Measurements from ENCODE around the gene SMARCC2. TPM values are rescaled to one million over a fixed set of nuclear protein-coding genes. Genes with fewer than 3 reads are reported as not detected.

SMARCC2 gene
- total RNA-seq, 6 experiments from 2014 or later: 72.1 to 99.8 (median 87.1) TPM

DNA sequence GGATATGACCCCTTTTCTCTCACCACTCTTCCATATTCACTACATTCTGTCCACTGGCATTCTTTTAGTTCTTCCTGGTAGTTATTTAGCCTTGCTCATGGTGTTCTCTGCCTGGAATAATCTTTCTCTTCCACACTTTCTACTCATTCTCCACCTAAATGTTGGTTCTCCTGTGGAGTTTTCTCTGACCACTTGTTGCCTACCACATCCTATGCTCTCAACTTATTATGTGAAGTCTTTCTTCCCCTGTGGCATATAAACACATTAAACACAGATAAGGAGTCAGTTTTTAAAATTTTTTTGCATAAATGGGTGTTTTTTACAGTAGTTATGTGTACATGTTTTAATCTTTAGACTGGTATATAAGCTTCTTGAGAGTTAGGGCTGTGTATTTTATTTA is 3.3 kb upstream of the SMARCC2 start:
- DNase-seq: no peak
- Mint-ChIP-seq H3K27ac (peak overlapping the region; percentile 79; the same call in 1 of the 2 replicates), H3K27me3 (ENCODE audit: insufficient read depth) (peaks cover 10% of the 10 kb centered on the region), H3K36me3 (ENCODE audit: low read depth) (peaks cover 7% of the 10 kb centered on the region), H3K4me1 (ENCODE audit: low read depth) (peaks cover 50% of the 10 kb centered on the region), H3K4me3 (no peak overlapping the region), H3K9me3 (0 out of 2 replicates have a peak, but pooled peaks cover 3% of the 10 kb centered on the region)
- no peak for TF ChIP-seq CTCF (IDR thresholded peaks at IDR 0.05)

GRCh38 chr12:56190695-56191155 is 1.4 kb upstream of the SMARCC2 start:
- 0 out of 2 replicates have a peak, but pooled peaks cover 3% of the 10 kb centered on the region for H3K9me3 Mint-ChIP-seq
- H3K4me3 Mint-ChIP-seq: peak overlapping the region; percentile 95
- H3K27ac Mint-ChIP-seq: peak overlapping the region; percentile 89
- DNase-seq: no peak
- no peak for TF ChIP-seq CTCF (IDR thresholded peaks at IDR 0.05)
- peaks cover 52% of the 10 kb centered on the region for H3K4me1 Mint-ChIP-seq (ENCODE audit: low read depth)
- H3K36me3 Mint-ChIP-seq (ENCODE audit: low read depth): peaks cover 13% of the 10 kb centered on the region
- H3K27me3 Mint-ChIP-seq (ENCODE audit: insufficient read depth): peaks cover 7% of the 10 kb centered on the region

DNA sequence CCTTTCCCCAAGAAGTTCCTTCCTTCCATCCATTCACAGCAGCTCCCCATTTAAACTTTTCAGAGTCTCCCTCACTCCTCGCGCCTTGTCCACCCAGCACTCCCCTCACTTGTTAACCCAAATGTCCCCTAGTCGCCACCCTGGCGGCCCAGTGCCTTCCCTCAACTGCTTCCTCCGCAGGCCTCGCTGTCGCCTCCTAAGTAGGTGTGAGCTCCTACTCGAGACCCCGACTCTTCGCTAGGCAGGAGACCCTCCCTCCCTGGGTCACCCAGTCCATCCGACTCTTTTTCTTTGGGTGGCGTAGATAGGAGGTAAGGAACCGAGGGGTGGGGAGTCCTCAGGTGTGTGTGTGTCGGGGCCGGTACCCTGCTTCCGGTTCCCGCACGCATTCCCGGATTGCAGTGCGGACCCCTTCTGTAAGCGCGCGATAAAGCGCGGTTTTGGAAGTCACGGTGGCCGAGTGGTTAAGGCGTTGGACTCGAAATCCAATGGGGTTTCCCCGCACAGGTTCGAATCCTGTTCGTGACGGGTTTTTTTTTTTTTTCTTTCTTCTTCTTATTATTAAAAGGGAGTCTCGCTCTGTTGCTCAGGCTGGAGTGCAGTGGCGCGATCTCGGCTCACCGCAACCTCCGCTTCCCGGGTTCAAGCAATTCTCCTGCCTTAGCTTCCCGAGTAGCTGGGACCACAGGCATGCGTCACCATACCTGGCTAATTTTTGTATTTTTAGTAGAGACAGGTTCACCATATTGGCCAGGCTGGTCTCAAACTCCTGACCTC is 823 bp upstream of the SMARCC2 start:
- Mint-ChIP-seq H3K27ac (peak overlapping the region; percentile 89), H3K4me3 (peak overlapping the region; percentile 95), H3K27me3 (ENCODE audit: insufficient read depth) (peaks cover 7% of the 10 kb centered on the region), H3K9me3 (0 out of 2 replicates have a peak, but pooled peaks cover 3% of the 10 kb centered on the region), H3K4me1 (ENCODE audit: low read depth) (peaks cover 52% of the 10 kb centered on the region), H3K36me3 (ENCODE audit: low read depth) (peaks cover 15% of the 10 kb centered on the region)
- DNase-seq: peak; percentile 77
- peak; percentile 53 for TF ChIP-seq CTCF (IDR thresholded peaks at IDR 0.05)

DNA sequence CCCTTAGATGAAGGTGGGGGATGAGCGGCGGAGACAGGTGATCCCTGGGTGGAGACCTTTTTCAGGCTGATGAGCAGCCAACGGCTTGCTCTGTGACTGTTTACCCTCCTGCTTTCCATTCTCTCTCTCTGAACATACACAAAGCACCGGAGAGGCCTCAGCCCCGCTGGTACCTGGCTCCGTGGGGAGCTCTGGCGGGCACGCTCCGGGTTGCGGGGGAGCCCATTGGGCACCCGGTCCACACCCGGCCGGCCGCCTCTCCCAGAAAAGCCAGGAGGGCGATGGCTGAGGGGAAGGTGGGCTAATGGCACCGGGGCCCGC is 545 bp downstream of the SMARCC2 start:
- DNase-seq: no peak
- peaks cover 43% of the 10 kb centered on the region for H3K4me1 Mint-ChIP-seq (ENCODE audit: low read depth)
- 0 out of 2 replicates have a peak, but pooled peaks cover 3% of the 10 kb centered on the region for H3K9me3 Mint-ChIP-seq
- no peak for TF ChIP-seq CTCF (IDR thresholded peaks at IDR 0.05)
- peaks cover 7% of the 10 kb centered on the region for H3K27me3 Mint-ChIP-seq (ENCODE audit: insufficient read depth)
- H3K27ac Mint-ChIP-seq: peak overlapping the region; percentile 80
- peaks cover 21% of the 10 kb centered on the region for H3K36me3 Mint-ChIP-seq (ENCODE audit: low read depth)
- peak overlapping the region; percentile 91 for H3K4me3 Mint-ChIP-seq

- 0 out of 2 replicates have a peak, but pooled peaks cover 3% of the 10 kb centered on the region for H3K9me3 Mint-ChIP-seq
- DNase-seq: no peak
- H3K36me3 Mint-ChIP-seq (ENCODE audit: low read depth): peaks cover 21% of the 10 kb centered on the region
- H3K27me3 Mint-ChIP-seq (ENCODE audit: insufficient read depth): peaks cover 7% of the 10 kb centered on the region
- peak overlapping the region; percentile 80 for H3K27ac Mint-ChIP-seq
- H3K4me1 Mint-ChIP-seq (ENCODE audit: low read depth): peaks cover 39% of the 10 kb centered on the region
- H3K4me3 Mint-ChIP-seq: peak overlapping the region; percentile 91
- TF ChIP-seq CTCF (IDR thresholded peaks at IDR 0.05): no peak
Measured at GRCh38 chr12:56188131-56188777, 1.0 kb downstream of the SMARCC2 start.

All from HFFc6 (cell line).